GM12878 (cell line): ENCODE measurements around the gene TPGS2. TPM values are rescaled to one million over a fixed set of nuclear protein-coding genes. Genes with fewer than 3 reads are reported as not detected.
"Not testable (repeated sequence)": the region's sequence is repeated elsewhere in the genome, so short reads cannot be mapped to it uniquely, and the experiment has no call there.

Source experiments
- ATAC-seq: fragments of 200-7000 bp; cut with Tn5 transposase; 3 replicates; pipeline ENCODE4 v1.9.1; 2020; ENCODE audit warnings: mild to moderate bottlenecking, moderate library complexity
- BruUV-seq: library from RNA; stranded (reverse); fragments of 400-500 nt; replicated peaks from 2 replicates; lab custom pipeline; 2021; lab: Mats Ljungman, UMichigan
- CTCF ChIA-PET: fragments of 300-600 bp; sonication (Branson Sonifier 250); formaldehyde crosslinking; extraction: SDS; loops from one replicate; lab custom pipeline; 2021; ENCODE audit warnings: inconsistent platforms; lab: Yijun Ruan, JAX
- POLR2A ChIA-PET: fragments of 350-600 bp; formaldehyde crosslinking; extraction: SDS; loops from one replicate; lab custom pipeline; 2021; ENCODE audit warnings: inconsistent platforms; lab: Charles Lee
- RAD21 ChIA-PET: fragments of 300-600 bp; sonication (Branson Sonifier 250); formaldehyde crosslinking; loops from one replicate; lab custom pipeline; 2023; ENCODE audit warnings: antibody characterized with exemption; ENCODE audit not compliant: unreplicated experiment; lab: Charles Lee
- SMC1A ChIA-PET: fragments of 300-600 bp; sonication (Branson Sonifier 250); formaldehyde crosslinking; loops from one replicate; lab custom pipeline; 2023; ENCODE audit not compliant: unreplicated experiment, uncharacterized antibody; lab: Charles Lee
- DNase-seq: peaks from one replicate; pipeline ENCODE4 v3.0.0-alpha.2; 2011; ENCODE audit warnings: low read depth, low spot score
- FAIRE-seq: peaks from 3 replicates; lab custom pipeline; 2011; peaks lifted over from hg19 to GRCh38; lab: Jason Lieb, UNC
- H2AFZ ChIP-seq: 2 replicates; pipeline ENCODE4 v1.6.0; 2011; ENCODE audit warnings: low read depth, low read length, control low read depth; ENCODE audit not compliant: control insufficient read depth
- H3K27ac ChIP-seq: 2 replicates; pipeline ENCODE4 v1.5.1; 2011; ENCODE audit warnings: control low read depth; ENCODE audit not compliant: control insufficient read depth, insufficient read depth
- H3K27me3 ChIP-seq, 2 experiments: replicated peaks in 1 of 2; 2 replicates each; pipeline versions ENCODE4 v1.6.0 to v1.6.1; 2011; ENCODE audit warnings: low read length in 1 of 2; ENCODE audit not compliant: control insufficient read depth in 2 of 2, insufficient read depth in 2 of 2
- H3K36me3 ChIP-seq, 2 experiments: 2 replicates each; pipeline ENCODE4 v1.5.1; 2011; ENCODE audit warnings: low read length in 1 of 2; ENCODE audit not compliant: control insufficient read depth in 2 of 2, insufficient read depth in 2 of 2
- H3K4me1 ChIP-seq: 2 replicates; pipeline ENCODE4 v1.6.1; 2011; ENCODE audit warnings: mild to moderate bottlenecking, low read length, moderate library complexity, mixed read lengths; ENCODE audit not compliant: control insufficient read depth, insufficient read depth
- H3K4me2 ChIP-seq: 2 replicates; pipeline ENCODE4 v1.6.0; 2011; ENCODE audit warnings: control low read depth; ENCODE audit not compliant: control insufficient read depth, insufficient read depth
- H3K4me3 ChIP-seq: fragments of 200-600 bp; sonication (generic); 2 replicates; pipeline ENCODE4 v1.5.1; 2016
- H3K79me2 ChIP-seq: 2 replicates; pipeline ENCODE4 v1.6.0; 2011; ENCODE audit warnings: low read length; ENCODE audit not compliant: control insufficient read depth, insufficient read depth
- H3K9ac ChIP-seq: 2 replicates; pipeline ENCODE4 v1.8.0; 2011; ENCODE audit warnings: low read length, control low read depth, mixed read lengths; ENCODE audit not compliant: control insufficient read depth, insufficient read depth
- H3K9me3 ChIP-seq: replicated peaks from 3 replicates; pipeline ENCODE4 v1.5.1; 2011; ENCODE audit warnings: mild to moderate bottlenecking, low read length; ENCODE audit not compliant: control insufficient read depth, insufficient read depth
- H4K20me1 ChIP-seq: 2 replicates; pipeline ENCODE4 v1.6.0; 2011; ENCODE audit not compliant: control insufficient read depth, insufficient read depth
- ATF7 ChIP-seq: fragments of 450-650 bp; IDR thresholded peaks from 2 replicates; pipeline ENCODE4 v1.6.1; 2016; ENCODE audit warnings: low read depth, mild to moderate bottlenecking
- CBFB ChIP-seq: IDR thresholded peaks from 2 replicates; pipeline ENCODE4 v1.6.1; 2016; ENCODE audit warnings: antibody characterized with exemption, low read depth
- DPF2 ChIP-seq: fragments of 450-650 bp; IDR thresholded peaks from 2 replicates; pipeline ENCODE4 v1.6.1; 2017; ENCODE audit warnings: mild to moderate bottlenecking
- EGR1 ChIP-seq, 2 experiments: IDR thresholded peaks; 1 replicate in 1 of 2; 2 replicates in 1 of 2; pipeline ENCODE4 v1.6.1; 2011 to 2012; ENCODE audit warnings: low read depth in 2 of 2, low read length in 2 of 2, borderline replicate concordance in 1 of 2, mild to moderate bottlenecking in 1 of 2, moderate library complexity in 1 of 2
- FOXM1 ChIP-seq: IDR thresholded peaks from 2 replicates; pipeline ENCODE4 v1.6.1; 2012; ENCODE audit warnings: low read depth, mild to moderate bottlenecking, inconsistent platforms, low read length, moderate library complexity
- JUND ChIP-seq: IDR thresholded peaks from 2 replicates; pipeline ENCODE4 v1.6.1; 2012; ENCODE audit warnings: low read depth, mild to moderate bottlenecking, low read length, improper control_type of control experiment, moderate library complexity
- KDM1A ChIP-seq: fragments of 200-600 bp; sonication (generic); IDR thresholded peaks from 2 replicates; pipeline ENCODE4 v1.6.1; 2016; ENCODE audit warnings: borderline replicate concordance
- LARP7 ChIP-seq: fragments of 450-650 bp; IDR thresholded peaks from 2 replicates; pipeline ENCODE4 v1.6.1; 2017; ENCODE audit warnings: mild to moderate bottlenecking
- POLR2AphosphoS5 ChIP-seq: IDR thresholded peaks from 2 replicates; pipeline ENCODE4 v1.6.1; 2011; ENCODE audit warnings: mild to moderate bottlenecking, low read length, inconsistent platforms
- RUNX3 ChIP-seq: IDR thresholded peaks from 2 replicates; pipeline ENCODE4 v1.6.1; 2012; ENCODE audit warnings: low read length, inconsistent platforms
- SIN3A ChIP-seq: IDR thresholded peaks from 2 replicates; pipeline ENCODE4 v1.6.1; 2012; ENCODE audit warnings: low read depth, low read length, improper control_type of control experiment
- SMC3 ChIP-seq: IDR thresholded peaks from 2 replicates; pipeline ENCODE4 v1.6.1; 2011; ENCODE audit warnings: low read length, improper control_type of control experiment, borderline replicate concordance
- in situ Hi-C: fragments of 300-500 bp; cut with MboI; formaldehyde crosslinking; loops from 9 replicates; pipeline ENCODE4 v1.14.3; 2018; ENCODE audit warnings: mixed read lengths
- intact Hi-C: fragments of 100-400 bp; cut with micrococcal nuclease; formaldehyde crosslinking; loops from one replicate; pipeline ENCODE4 v1.14.2; 2022; ENCODE audit not compliant: unreplicated experiment
- polyA plus RNA-seq, 11 experiments: library from polyadenylated mRNA; depleted of rRNA in 4 of 11; unstranded in 6 of 11; stranded (reverse) in 5 of 11; fragments of >200 nt; fragmentation: Nextera tagmentation in 4 of 11; fragmentation: Illumina TruSeq in 1 of 11; extraction: Ambion mirVana in 4 of 11; extraction: Trizol in 1 of 11; gene quantifications; 1 replicate in 1 of 11; 2 replicates in 10 of 11; pipeline versions ENCODE4 v1.2.1 to v1.2.3, GENCODE V29; 2011 to 2016; ENCODE audit warnings: inconsistent platforms in 2 of 11, missing spikeins in 2 of 11, low read depth in 1 of 11
- total RNA-seq, 4 experiments: library from RNA; depleted of rRNA in 3 of 4; stranded (reverse); fragments of >200 nt in 3 of 4; fragmentation: Illumina TruSeq in 1 of 4; extraction: Trizol in 1 of 4; gene quantifications; 2 replicates each; pipeline versions ENCODE4 v1.2.1 to v1.2.3, GENCODE V29; 2013 to 2021
- TF ChIP-seq, protein P1 (sequence below): fragments of 450-650 bp; IDR thresholded peaks from 2 replicates; pipeline ENCODE4 v1.6.1; 2017; ENCODE audit warnings: mild to moderate bottlenecking, moderate library complexity
- TF ChIP-seq, protein P2 (sequence below): IDR thresholded peaks from 2 replicates; pipeline ENCODE4 v1.6.1; 2012; ENCODE audit warnings: low read length, inconsistent platforms
- TF ChIP-seq, protein P3 (sequence below), 3 experiments: IDR thresholded peaks in 2 of 3; conservative IDR thresholded peaks in 1 of 3; 2 replicates each; pipeline ENCODE4 v1.5.1; 2011; ENCODE audit warnings: low read depth in 3 of 3, low read length in 3 of 3, mild to moderate bottlenecking in 3 of 3, control low read depth in 2 of 3, moderate library complexity in 2 of 3, inconsistent platforms in 1 of 3, mixed read lengths in 1 of 3; ENCODE audit not compliant: control insufficient read depth in 2 of 3, insufficient read depth in 1 of 3; ENCODE audit errors: extremely low read depth in 1 of 3

TPGS2 gene
- total and polyA plus RNA-seq, 10 of the 15 experiments (the other 5 are each of a cell fraction or from before 2014, with no cell fraction given), result 39.8 to 181 (median 88.9) TPM

DNA sequence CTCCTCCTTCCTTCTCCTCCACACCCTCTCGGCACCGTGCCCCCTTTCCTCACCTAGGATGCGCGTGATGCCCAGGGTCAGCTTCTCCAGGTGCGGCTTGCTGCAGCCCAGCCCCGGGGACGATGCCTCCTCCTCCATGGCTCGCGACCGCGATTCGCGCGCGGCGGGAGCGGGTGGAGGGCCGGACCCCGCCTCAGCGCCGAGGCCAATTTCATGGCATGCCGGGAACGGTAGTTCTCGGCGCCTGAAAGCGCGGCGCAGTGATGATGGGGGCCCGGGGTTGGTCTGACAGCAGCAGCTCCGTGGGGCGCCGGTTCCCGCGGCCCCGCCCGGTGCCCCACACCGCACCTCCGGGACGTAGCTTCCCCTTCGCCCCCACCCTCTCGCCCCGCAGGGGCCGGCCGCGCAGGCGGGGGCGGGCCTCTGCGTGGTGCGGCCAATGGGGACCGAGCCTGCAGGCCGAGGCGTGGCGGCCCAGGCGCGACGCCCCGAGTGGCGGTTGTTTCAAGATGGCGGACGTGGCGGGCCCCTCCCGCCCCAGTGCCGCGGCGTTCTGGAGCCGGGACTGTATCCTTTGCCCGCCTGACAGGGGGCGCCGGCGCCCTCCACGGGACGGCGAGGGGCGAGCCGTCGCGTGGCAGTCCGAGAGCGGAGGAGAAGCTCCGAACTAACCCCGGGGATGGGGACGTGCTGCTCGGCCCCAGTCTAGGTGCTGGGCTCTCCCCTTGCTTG, at the start of gene TPGS2, which contains the start of gene KIAA1328 (continued):
- TF ChIP-seq, protein P1, sequence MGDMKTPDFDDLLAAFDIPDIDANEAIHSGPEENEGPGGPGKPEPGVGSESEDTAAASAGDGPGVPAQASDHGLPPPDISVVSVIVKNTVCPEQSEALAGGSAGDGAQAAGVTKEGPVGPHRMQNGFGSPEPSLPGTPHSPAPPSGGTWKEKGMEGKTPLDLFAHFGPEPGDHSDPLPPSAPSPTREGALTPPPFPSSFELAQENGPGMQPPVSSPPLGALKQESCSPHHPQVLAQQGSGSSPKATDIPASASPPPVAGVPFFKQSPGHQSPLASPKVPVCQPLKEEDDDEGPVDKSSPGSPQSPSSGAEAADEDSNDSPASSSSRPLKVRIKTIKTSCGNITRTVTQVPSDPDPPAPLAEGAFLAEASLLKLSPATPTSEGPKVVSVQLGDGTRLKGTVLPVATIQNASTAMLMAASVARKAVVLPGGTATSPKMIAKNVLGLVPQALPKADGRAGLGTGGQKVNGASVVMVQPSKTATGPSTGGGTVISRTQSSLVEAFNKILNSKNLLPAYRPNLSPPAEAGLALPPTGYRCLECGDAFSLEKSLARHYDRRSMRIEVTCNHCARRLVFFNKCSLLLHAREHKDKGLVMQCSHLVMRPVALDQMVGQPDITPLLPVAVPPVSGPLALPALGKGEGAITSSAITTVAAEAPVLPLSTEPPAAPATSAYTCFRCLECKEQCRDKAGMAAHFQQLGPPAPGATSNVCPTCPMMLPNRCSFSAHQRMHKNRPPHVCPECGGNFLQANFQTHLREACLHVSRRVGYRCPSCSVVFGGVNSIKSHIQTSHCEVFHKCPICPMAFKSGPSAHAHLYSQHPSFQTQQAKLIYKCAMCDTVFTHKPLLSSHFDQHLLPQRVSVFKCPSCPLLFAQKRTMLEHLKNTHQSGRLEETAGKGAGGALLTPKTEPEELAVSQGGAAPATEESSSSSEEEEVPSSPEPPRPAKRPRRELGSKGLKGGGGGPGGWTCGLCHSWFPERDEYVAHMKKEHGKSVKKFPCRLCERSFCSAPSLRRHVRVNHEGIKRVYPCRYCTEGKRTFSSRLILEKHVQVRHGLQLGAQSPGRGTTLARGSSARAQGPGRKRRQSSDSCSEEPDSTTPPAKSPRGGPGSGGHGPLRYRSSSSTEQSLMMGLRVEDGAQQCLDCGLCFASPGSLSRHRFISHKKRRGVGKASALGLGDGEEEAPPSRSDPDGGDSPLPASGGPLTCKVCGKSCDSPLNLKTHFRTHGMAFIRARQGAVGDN, result peak; percentile 61
- TF ChIP-seq SMC3 (peak; percentile 8; the same call in 1 of the 2 replicates), ATF7 (no peak), FOXM1 (peak; percentile 91), EGR1 (IDR thresholded peaks at IDR 0.05; ENCODE audit: borderline replicate concordance in 1 of 2, low read depth in 2 of 2, low read length in 2 of 2) (peak in 1 of 2 experiments; percentile 76; a peak in 2 of 3 replicates), SIN3A (peak; percentile 80; the same call in 1 of the 2 replicates), POLR2AphosphoS5 (peak; percentile 26; the same call in 1 of the 2 replicates), KDM1A (no peak), JUND (no peak), CBFB (no peak), LARP7 (peak; percentile 64; the same call in 1 of the 2 replicates), RUNX3 (peak; percentile 36; the same call in 1 of the 2 replicates), DPF2 (peak; percentile 57; the same call in 1 of the 2 replicates)
- TF ChIP-seq, protein P2, sequence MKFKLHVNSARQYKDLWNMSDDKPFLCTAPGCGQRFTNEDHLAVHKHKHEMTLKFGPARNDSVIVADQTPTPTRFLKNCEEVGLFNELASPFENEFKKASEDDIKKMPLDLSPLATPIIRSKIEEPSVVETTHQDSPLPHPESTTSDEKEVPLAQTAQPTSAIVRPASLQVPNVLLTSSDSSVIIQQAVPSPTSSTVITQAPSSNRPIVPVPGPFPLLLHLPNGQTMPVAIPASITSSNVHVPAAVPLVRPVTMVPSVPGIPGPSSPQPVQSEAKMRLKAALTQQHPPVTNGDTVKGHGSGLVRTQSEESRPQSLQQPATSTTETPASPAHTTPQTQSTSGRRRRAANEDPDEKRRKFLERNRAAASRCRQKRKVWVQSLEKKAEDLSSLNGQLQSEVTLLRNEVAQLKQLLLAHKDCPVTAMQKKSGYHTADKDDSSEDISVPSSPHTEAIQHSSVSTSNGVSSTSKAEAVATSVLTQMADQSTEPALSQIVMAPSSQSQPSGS, result no peak
- TF ChIP-seq, protein P3, sequence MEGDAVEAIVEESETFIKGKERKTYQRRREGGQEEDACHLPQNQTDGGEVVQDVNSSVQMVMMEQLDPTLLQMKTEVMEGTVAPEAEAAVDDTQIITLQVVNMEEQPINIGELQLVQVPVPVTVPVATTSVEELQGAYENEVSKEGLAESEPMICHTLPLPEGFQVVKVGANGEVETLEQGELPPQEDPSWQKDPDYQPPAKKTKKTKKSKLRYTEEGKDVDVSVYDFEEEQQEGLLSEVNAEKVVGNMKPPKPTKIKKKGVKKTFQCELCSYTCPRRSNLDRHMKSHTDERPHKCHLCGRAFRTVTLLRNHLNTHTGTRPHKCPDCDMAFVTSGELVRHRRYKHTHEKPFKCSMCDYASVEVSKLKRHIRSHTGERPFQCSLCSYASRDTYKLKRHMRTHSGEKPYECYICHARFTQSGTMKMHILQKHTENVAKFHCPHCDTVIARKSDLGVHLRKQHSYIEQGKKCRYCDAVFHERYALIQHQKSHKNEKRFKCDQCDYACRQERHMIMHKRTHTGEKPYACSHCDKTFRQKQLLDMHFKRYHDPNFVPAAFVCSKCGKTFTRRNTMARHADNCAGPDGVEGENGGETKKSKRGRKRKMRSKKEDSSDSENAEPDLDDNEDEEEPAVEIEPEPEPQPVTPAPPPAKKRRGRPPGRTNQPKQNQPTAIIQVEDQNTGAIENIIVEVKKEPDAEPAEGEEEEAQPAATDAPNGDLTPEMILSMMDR (IDR thresholded peaks at IDR 0.05 in 2 of 3, conservative IDR thresholded peaks at IDR 0.05 in 1 of 3; ENCODE audit: control insufficient read depth in 2 of 3, extremely low read depth in 1 of 3, insufficient read depth in 1 of 3, low read depth in 3 of 3, low read length in 3 of 3), result peak; percentile 56 to 58 (median 57)

DNA sequence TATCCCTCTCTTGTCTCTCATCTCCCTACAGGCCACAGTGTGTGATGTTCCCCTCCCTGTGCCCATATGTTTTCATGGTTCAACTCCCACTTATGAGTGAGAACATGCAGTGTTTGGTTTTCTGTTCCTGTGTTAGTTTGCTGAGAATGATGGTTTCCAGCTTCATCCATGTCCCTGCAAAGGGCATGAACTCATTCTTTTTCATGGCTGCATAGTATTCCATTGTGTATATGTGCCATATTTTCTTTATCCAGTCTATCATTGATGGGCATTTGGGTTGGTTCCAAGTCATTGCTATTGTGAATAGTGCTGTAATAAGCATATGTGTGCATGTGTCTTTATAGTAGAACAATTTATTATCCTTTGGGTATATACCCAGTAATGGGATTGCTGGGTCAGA, 45.0 kb upstream of the TPGS2 start:
- not testable (repeated sequence) for FAIRE-seq, BruUV-seq

More for the DNA sequence above, 45.0 kb upstream of the TPGS2 start:
- CTCF ChIA-PET, intact Hi-C loops, DNase-seq, H3K27ac ChIP-seq, H3K4me1 ChIP-seq, H3K36me3 ChIP-seq, in situ Hi-C loops, H3K27me3 ChIP-seq, H3K4me3 ChIP-seq, H3K9me3 ChIP-seq, H2AFZ ChIP-seq, POLR2A ChIA-PET, H4K20me1 ChIP-seq, H3K79me2 ChIP-seq, H3K9ac ChIP-seq, H3K4me2 ChIP-seq, RAD21 ChIA-PET, ATAC-seq: not testable (repeated sequence)
- SMC1A ChIA-PET, result interaction anchor here (0.9 kb wide), 1 partner anchor 9 kb away, joined by 3 read pairs; no protein-coding TSS in a partner anchor
